22Rv1 (cell line): ENCODE measurements around the gene FRMD4B.

ENCODE experiments used
- H3K27ac ChIP-seq: fragments of 450-650 bp; 2 replicates; pipeline ENCODE4 v1.5.1; 2017
- ZFX ChIP-seq: fragments of 450-650 bp; IDR thresholded peaks from 2 replicates; pipeline ENCODE4 v1.6.1; 2017; ENCODE audit warnings: antibody characterized with exemption, borderline replicate concordance
- TF ChIP-seq, protein P1 (sequence below): fragments of 450-650 bp; IDR thresholded peaks from 2 replicates; pipeline ENCODE4 v1.5.1; 2017; ENCODE audit warnings: mild to moderate bottlenecking

The FRMD4B gene

DNA sequence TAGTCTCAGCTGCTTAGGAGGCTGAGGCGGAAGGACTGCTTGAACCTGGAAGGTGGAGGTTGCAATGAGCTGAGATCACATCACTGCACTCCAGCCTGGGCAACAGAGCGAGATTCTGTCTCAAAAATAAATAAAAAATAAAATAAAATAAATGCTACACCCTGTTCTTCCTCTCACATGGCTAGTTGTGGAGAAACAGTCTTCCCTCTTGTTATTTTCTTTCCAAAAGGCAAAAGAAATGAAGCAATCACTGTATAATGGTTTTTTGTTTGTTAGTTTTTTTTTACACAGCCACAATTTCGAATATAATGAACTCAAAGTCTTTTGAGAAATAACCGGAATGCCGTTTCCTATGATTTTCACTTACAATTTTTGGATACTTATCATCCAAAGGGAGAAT, 4.9 kb upstream of the FRMD4B start:
- TF ChIP-seq, protein P1, sequence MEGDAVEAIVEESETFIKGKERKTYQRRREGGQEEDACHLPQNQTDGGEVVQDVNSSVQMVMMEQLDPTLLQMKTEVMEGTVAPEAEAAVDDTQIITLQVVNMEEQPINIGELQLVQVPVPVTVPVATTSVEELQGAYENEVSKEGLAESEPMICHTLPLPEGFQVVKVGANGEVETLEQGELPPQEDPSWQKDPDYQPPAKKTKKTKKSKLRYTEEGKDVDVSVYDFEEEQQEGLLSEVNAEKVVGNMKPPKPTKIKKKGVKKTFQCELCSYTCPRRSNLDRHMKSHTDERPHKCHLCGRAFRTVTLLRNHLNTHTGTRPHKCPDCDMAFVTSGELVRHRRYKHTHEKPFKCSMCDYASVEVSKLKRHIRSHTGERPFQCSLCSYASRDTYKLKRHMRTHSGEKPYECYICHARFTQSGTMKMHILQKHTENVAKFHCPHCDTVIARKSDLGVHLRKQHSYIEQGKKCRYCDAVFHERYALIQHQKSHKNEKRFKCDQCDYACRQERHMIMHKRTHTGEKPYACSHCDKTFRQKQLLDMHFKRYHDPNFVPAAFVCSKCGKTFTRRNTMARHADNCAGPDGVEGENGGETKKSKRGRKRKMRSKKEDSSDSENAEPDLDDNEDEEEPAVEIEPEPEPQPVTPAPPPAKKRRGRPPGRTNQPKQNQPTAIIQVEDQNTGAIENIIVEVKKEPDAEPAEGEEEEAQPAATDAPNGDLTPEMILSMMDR, result no peak
- no peak for TF ChIP-seq ZFX
- H3K27ac ChIP-seq, result no peak overlapping the region

GRCh38 chr3:69389520-69390248, 3.8 kb upstream of the FRMD4B start:
- no peak overlapping the region for H3K27ac ChIP-seq
- TF ChIP-seq ZFX, result no peak
- TF ChIP-seq, protein P1, result no peak

GRCh38 chr3:69388241-69388640, 2.4 kb upstream of the FRMD4B start:
- H3K27ac ChIP-seq, result no peak overlapping the region
- TF ChIP-seq, protein P1, result no peak
- no peak for TF ChIP-seq ZFX

- no peak overlapping the region for H3K27ac ChIP-seq
- TF ChIP-seq, protein P1, result no peak
- TF ChIP-seq ZFX, result no peak
Measured at GRCh38 chr3:69386556-69387385, 883 bp upstream of the FRMD4B start.

DNA sequence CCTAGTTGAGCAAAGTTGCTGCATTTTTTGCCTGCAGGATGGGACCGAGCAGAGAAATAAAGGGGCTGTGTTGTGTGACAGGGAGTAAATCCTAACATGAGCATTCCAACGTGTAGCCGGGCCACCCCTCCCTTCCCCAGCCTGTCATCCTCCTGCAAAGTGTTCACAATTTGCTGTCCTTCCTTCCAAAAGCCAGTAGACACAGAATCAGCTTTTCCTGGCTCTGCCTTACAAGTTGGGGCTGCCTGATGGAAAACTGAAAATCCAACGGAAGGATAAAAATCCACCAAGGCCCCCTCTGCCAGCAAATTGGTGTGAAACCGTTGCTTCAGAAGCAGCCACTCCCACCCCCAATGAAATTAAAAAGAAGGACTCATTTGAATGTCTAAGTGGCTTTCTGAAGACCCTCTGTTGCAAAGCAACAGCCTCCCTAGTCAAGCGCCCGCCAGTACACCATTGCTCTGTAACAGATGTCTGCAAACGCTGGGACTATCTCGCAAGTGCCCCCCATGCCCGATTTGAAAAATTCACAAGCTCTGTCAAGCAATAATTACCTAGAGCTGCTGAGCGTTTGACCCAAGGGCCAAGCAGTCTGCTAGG, 665 bp downstream of the FRMD4B start:
- TF ChIP-seq, protein P1, result no peak
- TF ChIP-seq ZFX, result no peak
- no peak overlapping the region for H3K27ac ChIP-seq

DNA sequence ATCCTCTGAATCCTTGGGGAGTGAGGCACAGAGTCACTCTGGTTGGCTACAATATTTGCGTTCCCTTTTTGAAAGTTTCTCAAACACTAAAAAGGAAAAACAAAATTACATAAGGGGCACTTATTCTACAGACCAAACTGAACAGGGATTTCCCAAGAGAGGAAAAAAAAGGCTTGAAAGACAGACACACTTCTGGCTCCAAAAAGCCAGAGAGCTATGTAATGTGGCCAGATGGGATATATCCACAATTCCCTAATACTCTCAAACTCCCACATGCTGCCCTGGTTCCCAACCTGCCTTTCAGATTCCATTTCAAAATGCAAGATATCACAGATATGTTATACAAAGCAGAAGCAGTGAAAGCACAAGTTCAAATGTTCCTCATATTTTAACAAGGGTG, 1.6 kb downstream of the FRMD4B start:
- H3K27ac ChIP-seq, result no peak overlapping the region

More for the DNA sequence above, 1.6 kb downstream of the FRMD4B start:
- TF ChIP-seq ZFX, result no peak
- TF ChIP-seq, protein P1, result no peak
